Measurements from ENCODE around the gene ACAD11.

Gene ACAD11

DNA sequence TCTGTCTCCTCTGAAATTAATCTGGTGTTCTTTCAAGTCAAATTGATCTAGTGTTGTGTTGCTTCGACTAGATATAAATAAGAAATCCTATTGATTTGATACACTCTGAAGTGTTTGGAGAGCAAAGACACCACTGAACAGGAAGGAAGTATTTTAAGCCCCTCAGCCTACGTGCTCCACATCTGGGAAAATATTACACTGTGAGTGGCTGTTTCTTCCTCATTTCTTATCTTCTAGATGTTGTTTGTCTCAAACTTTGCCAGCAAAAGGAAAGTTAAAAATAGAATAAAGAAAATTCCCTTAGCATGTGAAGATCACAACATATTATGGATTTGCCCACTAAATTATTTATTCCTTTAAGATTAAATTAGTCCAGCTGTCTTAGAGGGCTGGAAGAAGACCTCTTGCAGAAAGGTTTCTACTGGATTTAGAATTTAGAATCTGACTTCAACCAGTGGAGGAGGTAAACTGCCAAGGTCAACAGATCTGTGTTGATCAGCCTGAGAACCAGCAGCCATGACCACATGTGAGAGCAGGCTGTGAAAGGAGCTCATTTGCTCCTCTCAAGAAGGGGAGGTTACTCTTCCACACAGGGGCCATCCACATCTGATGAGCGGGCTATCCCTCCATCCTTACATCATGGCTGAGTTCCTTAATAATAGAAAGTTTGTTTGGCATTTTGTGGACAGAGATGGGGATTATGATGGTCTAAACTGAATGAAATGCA is 108.9 kb downstream of the ACAD11 start:
- peak; percentile 81 for DNase-seq

DNA sequence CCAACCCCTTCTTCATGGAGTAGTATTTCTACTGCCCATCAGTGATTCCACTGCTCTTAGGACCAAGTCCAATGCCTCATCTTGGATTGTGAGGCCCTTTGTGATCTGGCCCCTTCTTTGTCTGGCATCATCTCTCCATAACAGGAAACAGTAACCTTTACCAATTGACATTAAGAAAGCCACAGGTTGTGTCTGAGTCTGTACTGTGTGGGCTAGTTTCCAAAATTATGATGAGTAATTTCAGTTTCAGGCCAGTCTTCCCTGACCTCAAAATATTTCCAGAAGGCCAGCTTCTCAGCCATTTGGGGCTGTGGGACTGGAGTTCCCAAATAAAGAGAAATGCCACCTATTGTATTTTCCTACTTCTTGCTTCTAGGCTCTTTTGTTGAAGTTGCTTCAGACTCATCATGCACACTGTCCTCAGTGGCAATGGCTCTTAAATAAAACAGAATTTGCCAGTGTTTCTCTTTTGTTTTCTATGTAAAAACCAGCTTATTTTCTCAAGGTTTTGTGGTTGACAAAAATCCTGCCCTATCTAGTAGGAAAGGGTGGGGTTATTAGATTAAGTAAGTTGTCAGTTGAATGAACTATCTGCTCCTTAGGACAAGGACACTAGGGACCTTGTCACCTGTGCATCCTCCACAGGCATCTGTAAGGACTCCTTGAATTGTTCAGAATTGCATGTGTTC is 109.6 kb downstream of the ACAD11 start:
- no peak for DNase-seq

DNA sequence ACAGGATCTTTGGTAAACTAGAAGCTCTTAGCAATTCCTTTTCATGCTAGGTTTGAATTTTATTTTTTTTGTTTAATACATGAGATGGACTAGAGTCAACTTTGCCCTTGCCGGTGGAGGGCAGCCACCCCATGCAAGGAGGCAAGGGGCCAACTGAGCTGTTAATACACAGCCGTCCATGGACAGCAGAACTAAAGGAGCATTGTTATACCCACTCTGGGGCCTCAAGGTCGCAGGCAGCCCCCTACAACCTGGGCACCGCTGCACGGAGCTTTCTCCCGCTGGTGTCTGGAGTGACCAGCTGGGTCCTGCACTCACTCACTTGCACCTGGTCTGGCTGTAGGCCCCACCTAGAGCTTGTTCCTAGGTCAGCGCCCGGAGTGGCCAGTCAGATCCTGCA is 110.4 kb downstream of the ACAD11 start:
- DNase-seq = no peak

DNA sequence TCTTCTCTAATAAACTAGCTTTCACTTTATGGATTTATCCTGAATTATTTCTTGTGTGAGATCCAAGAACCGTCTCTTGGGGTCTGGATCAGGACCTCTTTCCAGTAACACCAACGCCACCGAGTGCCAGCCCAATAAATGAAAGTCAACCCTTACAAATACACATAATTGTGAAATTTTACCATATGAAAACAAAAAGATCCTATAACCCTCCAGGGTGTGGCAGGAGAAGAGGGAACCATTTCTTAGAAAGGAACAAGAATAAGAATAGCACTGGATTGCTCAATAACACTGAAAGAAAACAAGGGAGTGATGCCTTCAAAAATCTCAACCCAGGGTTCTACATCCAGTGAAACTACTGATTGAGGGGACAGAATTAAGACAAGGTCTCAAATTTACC is 114.1 kb downstream of the ACAD11 start:
- DNase-seq = peak; percentile 36

DNA sequence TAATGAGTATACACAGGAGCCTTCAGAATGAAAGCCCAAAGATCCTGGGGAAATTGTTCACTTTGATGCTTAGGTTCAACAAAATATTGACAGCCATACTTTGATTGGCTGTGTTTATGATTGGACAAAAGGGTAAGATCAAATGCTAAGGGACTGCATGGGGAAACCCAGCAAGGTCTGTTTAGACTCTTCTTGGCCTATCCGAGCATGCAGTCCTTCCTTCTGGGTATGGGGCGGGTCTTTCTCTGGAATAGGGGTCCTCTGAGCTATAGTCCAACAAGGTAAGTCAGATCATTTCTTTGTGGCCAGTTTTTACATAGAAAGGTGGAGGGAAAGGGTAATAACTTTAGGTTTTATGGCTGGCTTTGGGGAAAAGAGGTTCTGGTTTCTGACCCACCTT is 115.5 kb downstream of the ACAD11 start:
- DNase-seq = no peak

DNA sequence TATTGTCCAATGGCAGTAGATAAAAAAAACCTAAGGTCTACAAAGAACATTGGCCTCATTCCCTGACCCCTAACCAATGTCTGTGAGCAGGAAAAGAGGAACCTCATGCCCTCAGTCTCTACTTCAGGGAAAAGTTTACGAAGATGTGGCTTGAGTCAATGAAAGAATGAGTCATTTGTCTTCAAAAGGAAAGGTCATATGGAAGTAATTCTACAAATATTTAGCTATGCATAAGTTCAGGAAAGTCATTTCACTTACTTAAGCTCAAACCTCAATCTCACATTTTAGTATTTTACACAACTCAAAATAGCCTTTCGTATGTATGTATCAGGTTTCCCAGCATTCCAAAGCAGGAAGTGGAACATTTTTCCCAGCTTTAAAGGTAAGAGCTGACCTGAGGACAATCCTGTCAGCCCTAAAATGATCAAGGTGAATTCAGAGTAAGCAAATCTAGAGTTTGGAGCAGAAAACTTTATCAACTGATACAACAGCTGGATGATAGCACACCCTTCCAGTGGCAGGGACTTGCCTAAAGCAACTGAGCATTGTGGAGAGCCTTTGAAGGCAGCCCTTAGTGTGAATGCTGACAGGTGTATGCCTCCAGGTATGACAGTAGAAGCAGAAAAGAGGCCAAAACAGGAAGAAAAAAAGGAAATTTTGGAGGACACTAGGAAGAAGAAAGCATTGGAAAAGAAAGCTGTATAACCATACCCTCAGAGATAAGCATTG is 116.4 kb downstream of the ACAD11 start:
- peak; percentile 86 for DNase-seq

DNA sequence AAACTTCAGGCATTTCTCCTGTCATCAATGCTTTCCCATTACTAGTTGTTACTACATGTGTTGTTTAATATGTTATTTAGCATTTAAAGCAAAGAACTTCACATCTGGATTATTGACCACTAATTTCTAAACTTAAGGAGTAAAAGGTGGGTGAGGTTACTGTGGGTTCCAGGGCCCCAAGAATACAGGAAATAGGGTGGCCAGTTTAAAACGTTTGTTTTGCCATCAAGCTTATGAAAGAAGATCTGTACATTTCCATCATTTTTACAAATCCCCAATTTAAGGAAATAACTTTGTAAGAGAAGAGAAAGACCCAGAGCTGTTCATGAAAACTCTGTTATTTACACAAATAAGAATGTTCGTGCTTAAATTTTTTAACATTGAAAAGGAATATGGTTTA is 117.0 kb downstream of the ACAD11 start:
- DNase-seq = no peak

DNA sequence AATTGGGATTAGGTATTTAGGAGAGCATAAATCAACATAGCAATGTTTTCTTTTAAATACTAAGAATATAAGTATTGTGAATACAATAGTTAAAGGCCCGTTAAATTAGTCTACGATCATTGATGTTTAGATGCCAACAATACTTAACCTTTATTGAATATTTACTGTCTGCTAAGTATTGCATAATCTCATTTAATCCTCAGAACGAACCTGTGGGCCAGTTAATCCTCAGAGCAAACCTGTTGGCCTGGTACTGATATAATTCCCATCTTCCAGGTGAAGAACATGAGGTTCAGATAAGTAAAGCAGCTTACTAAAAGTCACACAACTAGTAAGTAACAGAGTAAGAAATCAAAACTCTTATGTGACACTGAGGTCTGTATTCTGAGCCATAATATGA is 119.9 kb downstream of the ACAD11 start:
- DNase-seq = no peak

DNA sequence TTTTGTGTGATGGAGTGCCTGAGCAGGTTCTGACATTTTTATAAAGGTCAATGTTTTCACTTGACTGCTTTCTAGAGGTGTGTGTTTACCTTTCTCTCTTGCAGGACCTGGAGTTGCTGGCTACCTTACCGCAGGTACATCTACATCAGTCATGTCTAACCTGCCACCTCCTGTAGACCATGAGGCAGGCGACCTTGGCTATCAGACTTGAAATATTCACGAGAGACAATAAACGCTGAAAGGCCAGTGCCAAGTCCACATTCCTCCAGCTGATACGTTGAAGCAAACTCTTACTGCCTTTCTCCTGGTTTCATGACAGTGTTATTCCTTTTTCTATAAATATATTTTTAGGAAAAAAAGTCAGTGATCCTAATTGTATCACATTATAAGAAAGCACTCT is 121.5 kb downstream of the ACAD11 start:
- DNase-seq = no peak

DNA sequence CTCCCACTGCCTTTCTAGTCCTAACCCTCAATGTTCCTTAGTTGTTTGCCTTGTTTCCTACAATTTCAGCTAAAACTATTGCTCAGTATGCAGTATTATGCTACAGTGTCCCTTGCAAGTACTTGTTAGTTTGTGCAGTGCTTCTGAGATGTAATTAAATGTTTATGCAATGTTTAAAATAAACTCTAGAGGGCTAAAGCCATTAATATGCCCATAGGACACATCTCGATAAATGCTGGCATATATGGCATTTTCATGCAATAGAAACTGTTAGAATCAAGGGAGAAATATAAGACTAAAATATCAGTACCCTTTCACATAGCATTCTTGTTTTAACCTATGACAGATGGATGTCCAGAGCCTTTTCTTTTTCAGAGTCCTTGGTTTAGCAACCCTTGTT is 122.3 kb downstream of the ACAD11 start:
- no peak for DNase-seq

DNA sequence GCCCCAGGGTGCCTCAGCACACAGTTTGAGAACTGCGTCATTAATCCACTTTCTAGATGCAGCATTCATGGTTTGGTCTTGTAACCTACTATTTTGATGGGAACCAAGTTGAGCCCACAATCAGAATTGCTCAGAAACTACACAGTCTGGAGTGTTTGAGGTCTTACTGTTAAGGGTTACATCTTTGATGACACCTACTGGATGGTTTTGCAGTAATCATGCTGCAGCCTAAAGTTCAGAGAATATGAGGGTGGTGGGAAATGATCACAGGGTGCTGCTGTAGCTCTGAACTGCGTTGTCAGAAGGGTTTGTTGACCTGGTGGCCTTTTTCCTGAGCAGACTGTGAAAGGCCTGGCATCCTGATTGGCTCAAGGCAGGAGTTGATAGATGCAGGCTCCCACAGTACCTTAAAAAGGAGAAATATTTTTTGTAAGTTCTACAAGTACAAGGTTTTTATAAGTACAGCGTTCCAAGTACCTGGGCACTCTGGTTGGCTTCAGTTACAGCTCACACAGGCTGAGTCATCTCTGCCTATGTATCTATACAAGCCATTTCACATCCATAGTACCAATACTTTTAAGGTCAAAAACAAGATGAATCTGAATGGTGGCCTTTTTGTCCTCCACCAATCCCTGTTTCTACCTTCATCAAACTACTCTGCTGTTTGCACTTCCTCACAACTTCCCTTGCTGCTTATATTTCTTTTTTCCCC is 123.0 kb downstream of the ACAD11 start:
- DNase-seq = peak; percentile 51

DNA sequence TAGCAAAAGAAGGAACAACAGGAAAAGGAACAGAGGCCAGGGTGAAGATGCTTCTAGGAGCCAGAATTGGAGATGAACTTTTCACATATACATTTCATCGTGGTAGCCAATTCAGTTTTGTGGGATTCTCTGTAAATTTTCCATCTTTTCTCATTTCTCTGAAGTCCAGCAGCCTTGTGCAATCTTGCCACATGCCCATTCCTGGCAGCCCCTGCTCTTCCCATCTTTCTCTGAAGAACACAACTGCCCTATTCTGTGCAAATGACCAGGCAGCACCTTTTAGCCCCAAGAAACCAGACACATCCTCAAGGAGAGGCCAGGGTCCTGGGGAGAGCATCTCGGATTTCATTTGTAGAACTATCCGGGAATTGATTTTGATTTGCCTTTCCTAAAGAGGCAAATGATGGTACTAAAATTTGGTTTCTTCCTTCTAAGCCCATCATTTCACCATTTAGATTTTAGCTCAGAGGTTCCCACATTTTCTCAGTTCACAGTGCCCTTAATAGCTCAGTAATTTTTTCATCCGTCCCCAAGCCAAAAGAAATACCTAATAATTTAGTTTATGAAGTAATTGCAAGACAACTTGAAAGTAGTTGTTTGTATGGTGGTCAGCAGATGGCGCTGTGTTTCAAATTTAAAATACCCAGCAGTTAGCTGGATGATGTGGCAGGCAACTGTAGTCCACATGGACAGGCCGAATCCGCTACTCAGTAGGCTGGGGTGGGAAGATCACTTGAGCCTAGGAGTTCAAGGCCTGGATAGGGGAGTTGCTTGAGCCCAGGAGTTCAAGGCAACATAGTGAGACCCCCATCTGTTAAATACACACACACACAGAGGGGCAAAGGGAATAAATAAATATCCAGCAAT is 123.8 kb downstream of the ACAD11 start:
- DNase-seq = peak; percentile 85

DNA sequence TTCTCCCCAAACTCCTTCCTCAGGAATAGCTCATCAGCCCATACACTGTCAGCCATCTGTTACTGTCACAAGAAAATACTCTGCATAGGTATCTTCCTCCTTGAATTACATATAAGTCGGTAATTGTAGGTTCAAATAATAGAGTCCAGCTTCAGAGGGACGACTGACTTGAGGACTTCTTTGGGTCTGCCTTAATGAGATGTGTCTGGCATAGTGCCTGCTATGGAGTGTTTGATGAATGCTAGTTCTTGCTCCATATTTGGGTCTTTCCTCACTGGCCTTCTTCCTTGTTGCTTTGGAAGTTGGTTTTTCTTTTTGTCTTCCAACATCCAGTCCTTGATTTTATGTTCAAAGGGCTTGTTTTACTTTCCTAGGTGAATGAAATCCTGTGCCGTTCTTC is 129.0 kb downstream of the ACAD11 start:
- no peak for DNase-seq

DNA sequence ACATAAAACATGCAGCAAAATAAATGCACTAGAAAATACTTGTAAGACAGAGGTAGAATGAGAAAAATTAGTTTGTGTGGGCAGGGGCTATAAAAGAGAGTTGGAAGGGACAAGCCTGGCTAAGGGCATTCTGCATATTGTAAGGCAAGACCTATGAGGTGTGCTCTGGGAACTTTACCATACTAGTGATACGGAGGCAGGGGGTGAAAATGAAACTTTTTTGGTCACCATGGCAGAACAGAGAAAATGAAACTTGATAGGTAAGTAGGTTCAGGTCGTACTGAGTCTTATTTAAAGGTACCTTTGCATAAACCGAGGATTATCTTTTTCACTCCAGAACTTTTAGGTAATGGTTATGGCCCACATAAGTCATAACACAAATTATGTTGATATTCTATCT is 137.3 kb downstream of the ACAD11 start:
- DNase-seq = no peak

DNA sequence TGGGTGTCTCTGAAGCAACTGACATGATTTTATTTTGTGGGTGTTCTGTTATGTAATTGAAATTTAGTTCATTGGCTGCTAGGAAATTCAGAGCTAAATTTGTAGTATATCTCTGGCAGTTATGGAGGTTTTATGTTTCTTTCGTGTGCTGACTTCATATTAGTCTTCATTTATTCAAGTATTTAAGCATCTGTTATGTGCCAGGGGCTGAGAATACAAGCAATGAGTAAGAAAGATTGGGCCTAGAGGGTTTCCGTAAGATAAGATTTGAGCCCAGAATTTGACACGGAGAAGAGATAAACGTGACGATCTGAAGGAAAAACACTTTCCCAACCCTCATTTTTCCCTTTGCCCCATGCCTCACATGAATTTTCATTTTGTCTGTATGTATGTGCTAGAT is 137.7 kb downstream of the ACAD11 start:
- DNase-seq = no peak

DNA sequence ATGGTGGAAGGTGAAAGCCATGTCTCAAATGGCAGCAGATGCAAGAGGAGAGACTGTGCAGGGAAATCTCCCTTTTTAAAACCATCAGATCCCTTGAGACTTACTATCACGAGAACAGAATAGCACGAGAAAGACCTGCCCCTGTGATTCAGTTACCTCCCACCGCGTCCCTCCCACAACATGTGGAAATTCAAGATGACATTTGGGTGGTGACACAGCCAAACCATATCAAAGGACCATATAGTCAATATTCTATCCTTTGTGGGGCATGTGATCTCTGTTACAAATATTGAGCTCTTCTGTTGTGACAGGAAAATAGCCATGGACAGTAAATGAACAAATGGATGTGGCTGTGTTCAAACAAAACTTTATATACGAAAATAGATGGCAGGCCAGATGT is 139.7 kb downstream of the ACAD11 start:
- no peak for DNase-seq

DNA sequence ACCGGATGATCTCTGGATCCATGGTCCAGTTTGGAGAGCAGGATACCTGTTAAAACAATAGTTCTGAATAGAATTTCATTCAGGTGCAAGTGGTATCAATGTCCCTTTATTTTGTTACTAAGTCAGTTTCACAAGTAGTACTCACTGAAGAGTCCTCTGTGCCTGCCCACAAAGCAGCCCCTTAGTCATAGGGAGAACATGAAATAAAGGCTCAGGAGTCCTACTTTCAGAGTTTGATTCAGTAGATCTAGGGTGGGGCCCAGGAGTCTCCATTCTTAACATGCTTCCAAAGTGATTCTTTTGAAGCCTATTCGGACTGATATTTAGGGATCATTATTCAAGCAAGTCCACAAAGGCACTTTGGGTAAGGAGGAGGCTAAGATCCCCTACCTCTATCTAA is 142.3 kb downstream of the ACAD11 start:
- no peak for DNase-seq

DNA sequence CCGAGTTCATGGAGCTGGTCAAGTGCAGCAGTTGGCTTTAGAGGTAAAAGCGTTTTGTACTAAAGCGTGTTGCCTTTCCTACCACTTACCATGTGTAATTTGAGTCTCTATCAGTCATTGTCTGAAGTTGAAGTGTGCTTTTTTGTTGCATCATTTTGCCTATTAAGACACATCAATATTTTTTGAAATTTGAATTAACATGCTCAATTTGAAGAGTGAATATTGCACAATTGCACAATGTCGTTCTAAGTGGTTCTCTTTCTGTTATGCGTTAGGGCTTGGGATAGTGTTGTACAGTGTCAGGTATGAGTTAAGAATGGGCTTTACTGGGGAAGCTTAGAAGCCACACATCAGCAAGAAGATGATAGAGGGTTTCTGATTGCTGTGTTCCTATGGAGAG is 146.6 kb downstream of the ACAD11 start:
- DNase-seq = no peak

DNA sequence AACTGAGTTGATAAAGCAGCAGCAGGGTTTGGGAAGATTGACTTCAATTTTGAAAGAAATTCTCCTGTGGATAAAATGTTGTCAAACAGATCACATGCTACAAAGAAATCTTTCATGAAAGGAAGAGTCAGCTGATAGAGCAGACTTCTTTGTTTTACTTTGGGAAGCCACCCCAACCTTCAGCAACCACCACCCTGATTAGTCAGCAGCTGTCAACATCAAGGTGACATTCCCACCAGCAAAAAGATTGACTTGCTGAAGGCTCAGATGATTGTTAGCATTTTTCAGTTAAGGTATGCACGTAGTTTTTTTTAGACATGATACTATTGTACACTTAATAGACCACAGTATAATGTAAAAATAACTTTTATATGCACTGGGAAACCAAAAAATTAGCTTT is 150.1 kb downstream of the ACAD11 start:
- no peak for DNase-seq

DNA sequence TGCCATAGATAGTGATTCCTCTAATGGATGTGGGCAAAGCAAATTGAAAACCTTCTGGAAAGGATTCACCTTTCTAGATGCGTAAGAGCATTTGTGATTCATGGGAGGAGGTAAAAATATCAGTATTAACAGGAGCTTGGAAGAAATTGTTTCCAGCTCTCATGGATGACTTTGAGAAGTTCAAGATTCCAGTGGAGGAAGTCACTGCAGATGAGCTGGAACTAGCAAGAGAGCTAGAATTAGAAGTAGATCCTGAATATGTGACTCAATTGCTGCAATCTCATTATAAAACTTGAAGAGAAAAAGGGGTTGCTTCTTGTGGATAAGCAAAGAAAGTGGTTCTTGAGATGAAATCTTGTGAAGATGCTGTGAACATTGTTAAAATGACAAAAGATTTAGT is 150.5 kb downstream of the ACAD11 start:
- no peak for DNase-seq
